ENCODE data around the gene SUMF1. TPM values are rescaled to one million over a fixed set of nuclear protein-coding genes. Genes with fewer than 3 reads are reported as not detected.
"Not testable (repeated sequence)": the region's sequence is repeated elsewhere in the genome, so short reads cannot be mapped to it uniquely, and the experiment has no call there.

The SUMF1 gene
- total RNA-seq, 1 donor from 2014 or later = 21.7 TPM

GRCh38 chr3:4341336-4341675, 125.8 kb downstream of the SUMF1 start:
- DNase-seq (ENCODE audit: low spot score) (no peak), ATAC-seq (no peak)

- no peak for DNase-seq (ENCODE audit: low spot score)
- no peak for ATAC-seq
Measured at GRCh38 chr3:4340411-4341335, 126.4 kb downstream of the SUMF1 start.

GRCh38 chr3:4340077-4340410, 127.0 kb downstream of the SUMF1 start:
- no peak for ATAC-seq
- DNase-seq (ENCODE audit: low spot score) = no peak

- ATAC-seq = no peak
Measured at GRCh38 chr3:4338751-4339150, 128.3 kb downstream of the SUMF1 start.

GRCh38 chr3:4336850-4337546, 130.1 kb downstream of the SUMF1 start:
- no peak for ATAC-seq
- DNase-seq (ENCODE audit: low spot score) = no peak

More at GRCh38 chr3:4338751-4339150, 128.3 kb downstream of the SUMF1 start:
- no peak for DNase-seq (ENCODE audit: low spot score)

- ATAC-seq = no peak
Measured at GRCh38 chr3:4335840-4336562, 131.1 kb downstream of the SUMF1 start.

GRCh38 chr3:4334548-4334947, 132.5 kb downstream of the SUMF1 start:
- peak; percentile 59 for ATAC-seq
- DNase-seq (ENCODE audit: low spot score) = no peak

More at GRCh38 chr3:4335840-4336562, 131.1 kb downstream of the SUMF1 start:
- no peak for DNase-seq (ENCODE audit: low spot score)

- ATAC-seq = peak; percentile 55
- DNase-seq (ENCODE audit: low spot score) = no peak
Measured at GRCh38 chr3:4332991-4333390, 134.1 kb downstream of the SUMF1 start.

- peak; percentile 19 for ATAC-seq
- DNase-seq (ENCODE audit: low spot score) = no peak
Measured at GRCh38 chr3:4332574-4332973, 134.5 kb downstream of the SUMF1 start.

GRCh38 chr3:4332111-4332510, 135.0 kb downstream of the SUMF1 start:
- ATAC-seq (no peak), DNase-seq (ENCODE audit: low spot score) (no peak)

GRCh38 chr3:4329806-4330205, 137.3 kb downstream of the SUMF1 start:
- peak; percentile 45 for ATAC-seq
- DNase-seq (ENCODE audit: low spot score) = not testable (repeated sequence)

GRCh38 chr3:4326868-4327267, 140.2 kb downstream of the SUMF1 start:
- DNase-seq (ENCODE audit: low spot score) = no peak

GRCh38 chr3:4323246-4324027, 143.6 kb downstream of the SUMF1 start:
- ATAC-seq = peak; percentile 35
- no peak for DNase-seq (ENCODE audit: low spot score)

More at GRCh38 chr3:4326868-4327267, 140.2 kb downstream of the SUMF1 start:
- ATAC-seq = no peak

- no peak for DNase-seq (ENCODE audit: low spot score)
- peak; percentile 80 for ATAC-seq
Measured at GRCh38 chr3:4322635-4323034, 144.4 kb downstream of the SUMF1 start.

- ATAC-seq (no peak), DNase-seq (ENCODE audit: low spot score) (no peak)
Measured at GRCh38 chr3:4321732-4322131, 145.3 kb downstream of the SUMF1 start.

GRCh38 chr3:4320096-4320911, 146.8 kb downstream of the SUMF1 start:
- DNase-seq (ENCODE audit: low spot score) = no peak
- ATAC-seq = no peak

GRCh38 chr3:4314688-4315087, 152.4 kb downstream of the SUMF1 start:
- ATAC-seq (no peak), DNase-seq (ENCODE audit: low spot score) (no peak)

GRCh38 chr3:4313606-4314293, 153.3 kb downstream of the SUMF1 start:
- no peak for DNase-seq (ENCODE audit: low spot score)

GRCh38 chr3:4311496-4311895, 155.6 kb downstream of the SUMF1 start:
- DNase-seq (ENCODE audit: low spot score) (no peak), ATAC-seq (no peak)

More at GRCh38 chr3:4313606-4314293, 153.3 kb downstream of the SUMF1 start:
- no peak for ATAC-seq

Measured in left lobe of liver (tissue), 2 donors.